Endothelial cell of umbilical vein (primary cell): ENCODE data around the gene SNX4. TPM values are rescaled to one million over a fixed set of nuclear protein-coding genes. Genes with fewer than 3 reads are reported as not detected.

ENCODE experiments used
- BruUV-seq: library from RNA; stranded (reverse); fragments of 400-500 nt; replicated peaks from 2 replicates; lab custom pipeline; 2021; lab: Mats Ljungman, UMichigan
- CTCF ChIA-PET: fragments of 300-600, 350-600 bp; sonication (Branson Sonifier 250); formaldehyde crosslinking; loops from one replicate; lab custom pipeline; 2021; ENCODE audit warnings: antibody characterized with exemption, inconsistent platforms; lab: Charles Lee
- POLR2A ChIA-PET: fragments of 300-600, 350-600 bp; sonication (Branson Sonifier 250); formaldehyde crosslinking; loops from one replicate; lab custom pipeline; 2021; ENCODE audit warnings: antibody characterized with exemption, inconsistent platforms; lab: Charles Lee
- DNase-seq: peaks from one replicate; pipeline ENCODE4 v3.0.0-alpha.2; 2011; ENCODE audit warnings: low read depth, low spot score
- FAIRE-seq: peaks from 2 replicates; lab custom pipeline; 2011; peaks lifted over from hg19 to GRCh38; lab: Jason Lieb, UNC
- H2AFZ ChIP-seq: 2 replicates; pipeline ENCODE4 v1.6.0; 2012; ENCODE audit warnings: low read depth, low read length, control low read depth, inconsistent platforms
- H3K27ac ChIP-seq: 2 replicates; pipeline ENCODE4 v1.5.1; 2011; ENCODE audit warnings: low read depth, mild to moderate bottlenecking, control low read depth, low read length, moderate library complexity; ENCODE audit not compliant: insufficient read depth
- H3K27me3 ChIP-seq, 2 experiments: 2 replicates each; pipeline versions ENCODE4 v1.6.0 to v1.6.1; 2011; ENCODE audit warnings: low read length in 2 of 2, mixed read lengths in 1 of 2; ENCODE audit not compliant: control insufficient read depth in 2 of 2, insufficient read depth in 2 of 2
- H3K36me3 ChIP-seq, 2 experiments: 2 replicates in 1 of 2; 3 replicates in 1 of 2; pipeline ENCODE4 v1.5.1; 2011; ENCODE audit warnings: low read length in 2 of 2, mild to moderate bottlenecking in 1 of 2, moderate library complexity in 1 of 2; ENCODE audit not compliant: control insufficient read depth in 2 of 2, insufficient read depth in 2 of 2; ENCODE audit errors: extremely low read depth in 1 of 2
- H3K4me1 ChIP-seq: 3 replicates; pipeline ENCODE4 v1.5.1; 2011; ENCODE audit warnings: mild to moderate bottlenecking, low read length; ENCODE audit not compliant: control insufficient read depth, insufficient read depth; ENCODE audit errors: extremely low read depth
- H3K4me2 ChIP-seq: 2 replicates; pipeline ENCODE4 v1.6.1; 2011; ENCODE audit warnings: low read length, control low read depth, mixed read lengths; ENCODE audit not compliant: insufficient read depth
- H3K4me3 ChIP-seq, 3 experiments: fragments of 200-600 bp in 1 of 3; sonication (generic), shearing (Covaris generic) in 1 of 3; replicated peaks in 1 of 3; 2 replicates each; pipeline ENCODE4 v1.5.1; 2011 to 2016; ENCODE audit warnings: control low read depth in 3 of 3, low read length in 3 of 3, mild to moderate bottlenecking in 2 of 3, inconsistent platforms in 1 of 3, low read depth in 1 of 3, moderate library complexity in 1 of 3; ENCODE audit not compliant: insufficient read depth in 1 of 3
- H3K79me2 ChIP-seq: 2 replicates; pipeline ENCODE4 v1.6.0; 2012; ENCODE audit warnings: low read length, inconsistent platforms; ENCODE audit not compliant: control insufficient read depth, insufficient read depth
- H3K9ac ChIP-seq: replicated peaks from 2 replicates; pipeline ENCODE3; 2011; ENCODE audit warnings: low read length, control low read depth; ENCODE audit not compliant: insufficient read depth; ENCODE audit errors: extremely low read depth
- H3K9me1 ChIP-seq: replicated peaks from 3 replicates; pipeline ENCODE4 v1.6.0; 2011; ENCODE audit warnings: mild to moderate bottlenecking, low read length; ENCODE audit not compliant: control insufficient read depth, insufficient read depth; ENCODE audit errors: extremely low read depth
- H3K9me3 ChIP-seq: replicated peaks from 2 replicates; pipeline ENCODE4 v1.5.1; 2012; ENCODE audit warnings: low read length, inconsistent platforms; ENCODE audit not compliant: control insufficient read depth, insufficient read depth
- H4K20me1 ChIP-seq: replicated peaks from 2 replicates; pipeline ENCODE3; 2011; ENCODE audit warnings: mild to moderate bottlenecking, low read length; ENCODE audit not compliant: control insufficient read depth, insufficient read depth; ENCODE audit errors: extremely low read depth
- CTCF ChIP-seq, 2 donors: IDR thresholded peaks; 1 replicate in 1 of 2; 2 replicates in 1 of 2; pipeline ENCODE4 v1.5.1; 2011; ENCODE audit warnings: low read length in 2 of 2, mild to moderate bottlenecking in 2 of 2, moderate library complexity in 2 of 2, control low read depth in 1 of 2, inconsistent platforms in 1 of 2, low read depth in 1 of 2; ENCODE audit not compliant: insufficient read depth in 1 of 2; ENCODE audit errors: extremely low read depth in 1 of 2
- GATA2 ChIP-seq: IDR thresholded peaks from 2 replicates; pipeline ENCODE4 v1.7.0; 2011; ENCODE audit warnings: low read depth, mild to moderate bottlenecking, moderate library complexity, mixed read lengths, low read length; ENCODE audit not compliant: insufficient read length, insufficient read depth
- JUN ChIP-seq: IDR thresholded peaks from 2 replicates; pipeline ENCODE4 v1.6.1; 2011; ENCODE audit warnings: borderline replicate concordance, low read depth; ENCODE audit not compliant: insufficient read length, insufficient read depth
- MAX ChIP-seq: IDR thresholded peaks from 2 replicates; pipeline ENCODE4 v1.6.1; 2011; ENCODE audit not compliant: insufficient read depth, insufficient read length
- MYC ChIP-seq: IDR thresholded peaks from one replicate; pipeline ENCODE4 v1.6.1; 2011; ENCODE audit warnings: mild to moderate bottlenecking, low read depth, low read length
- POLR2A ChIP-seq: IDR thresholded peaks from 2 replicates; pipeline ENCODE4 v1.6.1; 2012; ENCODE audit warnings: low read depth, mild to moderate bottlenecking, control low read depth, low read length
- POLR2AphosphoS5 ChIP-seq: IDR thresholded peaks from 2 replicates; pipeline ENCODE4 v1.6.1; 2012; ENCODE audit warnings: low read depth, mild to moderate bottlenecking, control low read depth, low read length, moderate library complexity; ENCODE audit not compliant: insufficient read depth
- dilution Hi-C: fragments of 300-500 bp; cut with MboI; formaldehyde crosslinking; loops from one replicate; pipeline ENCODE4 v1.15.0; 2019; ENCODE audit warnings: low sequenced_read_pairs; ENCODE audit not compliant: extremely low pct_ligation_motif_present
- intact Hi-C: fragments of 100-400 bp; cut with micrococcal nuclease; formaldehyde crosslinking; loops from one replicate; pipeline ENCODE4 v1.10.0; 2022
- polyA plus RNA-seq, 4 experiments: library from polyadenylated mRNA; depleted of rRNA in 3 of 4; stranded (reverse) in 3 of 4; unstranded in 1 of 4; fragments of >200 nt; gene quantifications; 2 replicates each; pipeline versions ENCODE4 v1.2.1 to v1.2.3, GENCODE V29; 2011 to 2012; ENCODE audit warnings: missing spikeins in 1 of 4
- total RNA-seq: library from RNA; stranded (reverse); gene quantifications from 2 replicates; pipeline ENCODE4 v1.2.3, GENCODE V29; 2021

SNX4 gene
- total and polyA plus RNA-seq, 2 donors (not counting 3 experiments of a cell fraction or from before 2014, with no cell fraction given), result 7.5 to 39.2 TPM

GRCh38 chr3:125480656-125481374, 39.2 kb downstream of the SNX4 start:
- CTCF ChIA-PET, result interaction anchor here (0.8 to 1.1 kb wide), 2 partner anchors 12 to 16 kb away, joined by 3 to 4 read pairs; no protein-coding TSS in a partner anchor
- H3K27ac ChIP-seq, result no peak overlapping the region
- no peak overlapping the region for H3K9ac ChIP-seq
- H3K9me1 ChIP-seq, result peaks cover 6% of the 10 kb centered on the region
- TF ChIP-seq MYC, result no peak
- no peak for TF ChIP-seq POLR2A
- TF ChIP-seq MAX, result no peak
- TF ChIP-seq CTCF (IDR thresholded peaks at IDR 0.05; ENCODE audit: extremely low read depth in 1 of 2, insufficient read depth in 1 of 2, low read depth in 1 of 2, low read length in 2 of 2), result no peak
- no peak for TF ChIP-seq GATA2
- TF ChIP-seq POLR2AphosphoS5, result no peak
- no peak for TF ChIP-seq JUN
- dilution Hi-C loops, result no loop called here
- no peaks in the 10 kb centered on the region for H3K79me2 ChIP-seq
- peaks cover 5 to 9% of the 10 kb centered on the region in 2 experiments for H3K36me3 ChIP-seq
- H3K4me1 ChIP-seq, result no peaks in the 10 kb centered on the region
- H3K4me2 ChIP-seq, result no peak overlapping the region
- DNase-seq (no peak), FAIRE-seq (no peak)
- BruUV-seq, result no TSS peak
- intact Hi-C loops, result no loop called here
- no peaks in the 10 kb centered on the region for H4K20me1 ChIP-seq
- H3K27me3 ChIP-seq, result no peaks in the 10 kb centered on the region
- POLR2A ChIA-PET, result no interaction called here
- H3K9me3 ChIP-seq, result no peaks in the 10 kb centered on the region
- no peak overlapping the region for H3K4me3 ChIP-seq
- no peak overlapping the region for H2AFZ ChIP-seq
